ENCODE results near the gene TMEM144.

GRCh38 chr4:158161551-158162354 lies 48.5 kb upstream of the TMEM144 start:
- TF ChIP-seq EZH2 (IDR thresholded peaks at IDR 0.05; ENCODE audit: insufficient read depth, low read length) (no peak), CTCF (IDR thresholded peaks at IDR 0.05; ENCODE audit: insufficient read depth, low read depth, low read length) (no peak)
